Esophagus squamous epithelium (tissue), 4 donors: ENCODE data around the gene CSAG2.

Source experiments
- CTCF ChIP-seq, 6 experiments: fragments of 450-650 bp in 4 of 6; fragments of 200-600 bp in 2 of 6; sonication (generic) in 2 of 6; IDR thresholded peaks; one replicate each; pipeline ENCODE4 v1.5.1; 2016 to 2019; ENCODE audit warnings: antibody characterized with exemption in 6 of 6, mild to moderate bottlenecking in 4 of 6, moderate library complexity in 4 of 6
- POLR2A ChIP-seq, 4 donors: fragments of 450-650 bp; IDR thresholded peaks; one replicate each; pipeline ENCODE4 v1.6.1; 2017; ENCODE audit warnings: antibody characterized with exemption in 4 of 4, mild to moderate bottlenecking in 4 of 4, moderate library complexity in 3 of 4

GRCh38 chrX:152735860-152736511 is 26.9 kb upstream of the CSAG2 start:
- TF ChIP-seq CTCF (IDR thresholded peaks at IDR 0.05) (no peak), POLR2A (IDR thresholded peaks at IDR 0.05) (no peak)
